GM18499 (cell line): Measurements from ENCODE around the gene UBR1.
"Not testable (repeated sequence)": the region's sequence is repeated elsewhere in the genome, so short reads cannot be mapped to it uniquely, and the experiment has no call there.

ENCODE experiments used
- ATAC-seq: cut with Tn5 transposase; IDR thresholded peaks from one replicate; pipeline ENCODE4 v1.9.1; 2021; ENCODE audit warnings: moderate number of reproducible peaks; ENCODE audit not compliant: insufficient read depth, unreplicated experiment

UBR1 gene

DNA sequence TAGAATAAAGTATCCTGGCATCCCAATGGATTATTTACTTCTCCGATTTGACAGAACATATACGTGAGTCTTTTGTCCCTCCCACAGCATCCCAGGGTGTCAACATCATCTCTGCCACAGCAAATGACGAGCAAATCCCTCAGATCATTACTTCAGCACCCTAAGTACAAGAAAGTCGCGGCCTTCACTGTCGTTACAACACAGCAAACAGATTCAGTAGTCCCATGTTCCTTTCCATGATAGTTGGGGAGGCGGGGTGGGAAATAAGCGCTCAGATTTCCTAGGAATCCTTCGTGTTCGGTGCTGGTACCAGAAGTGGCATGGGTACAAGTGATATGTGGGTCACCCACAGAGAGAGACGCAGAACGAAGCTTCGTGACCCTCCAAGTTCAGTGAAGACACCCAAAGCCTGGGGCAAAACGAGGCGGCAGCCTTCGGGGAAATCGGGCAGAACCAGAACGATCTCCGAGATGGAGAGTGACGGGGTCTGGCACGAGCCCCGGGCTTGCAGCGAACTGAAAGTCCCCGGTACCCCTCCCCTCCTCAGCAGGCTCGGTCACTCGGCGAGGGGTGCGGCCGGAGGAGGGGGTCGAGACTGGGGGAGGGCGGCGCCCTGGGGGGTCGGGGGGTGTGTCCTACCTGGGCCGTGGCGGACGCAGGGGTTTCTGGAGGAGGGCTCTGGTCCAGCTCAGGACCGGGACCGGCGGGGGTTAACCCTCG lies 185.9 kb downstream of the UBR1 start:
- no peak for ATAC-seq

DNA sequence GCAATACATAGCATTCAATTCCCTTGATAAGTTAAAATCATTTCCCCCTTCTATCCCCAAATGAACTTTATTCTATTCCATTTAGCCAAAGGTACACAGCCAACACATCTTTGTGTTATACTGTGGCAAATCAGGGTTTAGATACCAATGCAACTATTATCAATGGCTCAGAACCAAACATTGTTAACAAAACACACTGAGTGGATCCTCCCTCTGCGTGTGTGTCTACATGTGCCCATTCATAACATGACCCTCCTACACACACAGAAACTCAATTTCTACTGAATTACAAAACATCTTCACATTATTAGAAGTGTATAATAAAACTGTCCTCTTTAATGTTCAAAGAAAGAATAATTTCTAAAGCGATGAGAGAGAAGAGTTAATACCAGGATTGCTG lies 186.5 kb downstream of the UBR1 start:
- no peak for ATAC-seq

- ATAC-seq = no peak
Observed at GRCh38 chr15:42918047-42918446, 187.8 kb downstream of the UBR1 start.

GRCh38 chr15:42915654-42916315 lies 190.1 kb downstream of the UBR1 start:
- no peak for ATAC-seq

DNA sequence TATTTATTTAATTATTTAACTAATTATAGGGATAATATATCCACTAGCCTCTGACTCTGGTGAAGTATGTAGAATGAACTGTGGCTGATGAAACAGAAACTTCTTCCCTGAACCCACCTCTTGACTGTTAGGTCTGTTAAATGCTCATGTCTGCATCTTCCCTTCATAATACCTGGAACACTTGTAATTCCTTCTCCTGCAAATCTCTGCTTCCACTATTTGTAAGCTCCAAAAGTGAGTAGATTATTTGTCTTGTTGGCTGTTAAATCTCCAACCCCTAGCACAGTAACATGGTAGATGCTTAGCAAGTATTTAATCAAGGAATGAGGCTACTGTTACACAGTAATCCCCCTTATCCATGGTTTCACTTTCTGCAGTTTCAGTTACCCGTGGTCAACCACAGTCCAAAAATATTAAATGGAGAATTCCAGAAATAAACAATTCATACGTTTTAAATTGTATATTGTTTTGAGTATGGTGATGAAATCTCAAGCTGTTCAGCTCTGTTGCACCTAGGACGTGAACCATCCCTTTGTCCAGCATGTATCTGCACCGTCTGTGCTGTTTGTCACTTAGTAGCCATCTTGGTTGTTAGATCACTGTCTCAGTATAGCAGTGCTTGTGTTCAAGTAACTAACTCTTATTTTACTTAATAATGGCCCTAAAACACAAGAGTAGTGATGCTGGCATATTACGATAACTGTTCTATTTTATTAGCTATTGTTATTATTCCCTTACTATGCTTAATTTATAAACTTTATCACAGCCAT lies 190.9 kb downstream of the UBR1 start:
- no peak for ATAC-seq

- no peak for ATAC-seq
Observed at GRCh38 chr15:42911058-42911592, 194.7 kb downstream of the UBR1 start.

- no peak for ATAC-seq
Observed at GRCh38 chr15:42908538-42908937, 197.3 kb downstream of the UBR1 start.

- ATAC-seq = no peak
Observed at GRCh38 chr15:42903388-42904324, 202.2 kb downstream of the UBR1 start.

GRCh38 chr15:42893911-42894310 lies 211.9 kb downstream of the UBR1 start:
- ATAC-seq = not testable (repeated sequence)
